OCI-LY7 (cell line): ENCODE results near the gene RPTN. TPM values are rescaled to one million over a fixed set of nuclear protein-coding genes. Genes with fewer than 3 reads are reported as not detected.

Experiments used
- BruUV-seq: library from RNA; stranded (reverse); fragments of 400-500 nt; replicated peaks from 2 replicates; lab custom pipeline; 2021; lab: Mats Ljungman, UMichigan
- CTCF ChIA-PET: fragments of 300-600 bp; sonication (Branson Sonifier 250); formaldehyde crosslinking; loops from one replicate; lab custom pipeline; 2022; ENCODE audit warnings: antibody characterized with exemption; ENCODE audit not compliant: unreplicated experiment; lab: Charles Lee
- POLR2A ChIA-PET: fragments of 300-600 bp; sonication (Branson Sonifier 250); formaldehyde crosslinking; loops from one replicate; lab custom pipeline; 2022; ENCODE audit warnings: antibody characterized with exemption; lab: Charles Lee
- DNase-seq: peaks from one replicate; pipeline ENCODE4 v3.0.0-alpha.2; 2015; ENCODE audit warnings: low spot score
- H2AFZ ChIP-seq: fragments of 200-600 bp; sonication (generic), shearing (Covaris generic); 2 replicates; pipeline ENCODE4 v1.6.1; 2014; ENCODE audit warnings: mild to moderate bottlenecking, antibody characterized with exemption, low read length, moderate library complexity
- H3K27ac ChIP-seq: fragments of 200-600 bp; sonication (generic); 2 replicates; pipeline ENCODE4 v1.5.1; 2014; ENCODE audit warnings: mixed run types, low read depth, mild to moderate bottlenecking, moderate library complexity, low read length, inconsistent platforms; ENCODE audit not compliant: poor library complexity, severe bottlenecking
- H3K36me3 ChIP-seq: fragments of 200-600 bp; sonication (generic); 2 replicates; pipeline ENCODE4 v1.6.1; 2014; ENCODE audit warnings: mild to moderate bottlenecking, antibody characterized with exemption, low read length, moderate library complexity, mixed read lengths; ENCODE audit not compliant: insufficient read depth
- H3K4me1 ChIP-seq: fragments of 200-600 bp; sonication (generic); 2 replicates; pipeline ENCODE4 v1.5.1; 2014; ENCODE audit warnings: mild to moderate bottlenecking, low read length; ENCODE audit not compliant: insufficient read depth, poor library complexity, severe bottlenecking
- H3K4me2 ChIP-seq: fragments of 200-600 bp; sonication (generic); 2 replicates; pipeline ENCODE4 v1.6.1; 2014; ENCODE audit warnings: mild to moderate bottlenecking, low read length
- H3K4me3 ChIP-seq: fragments of 200-600 bp; sonication (generic); 2 replicates; pipeline ENCODE4 v1.5.1; 2014; ENCODE audit warnings: mild to moderate bottlenecking, low read depth, low read length; ENCODE audit not compliant: poor library complexity, severe bottlenecking
- H3K79me2 ChIP-seq: fragments of 200-600 bp; sonication (generic); 2 replicates; pipeline ENCODE4 v1.6.1; 2016; ENCODE audit warnings: low read depth, mild to moderate bottlenecking, low read length, moderate library complexity, mixed read lengths; ENCODE audit not compliant: insufficient read depth
- H3K9me2 ChIP-seq: fragments of 200-600 bp; sonication (generic); 2 replicates; pipeline ENCODE4 v1.6.1; 2016; ENCODE audit warnings: mild to moderate bottlenecking, low read length, mixed read lengths; ENCODE audit not compliant: insufficient read depth
- H3K9me3 ChIP-seq: fragments of 200-600 bp; sonication (generic); 2 replicates; pipeline ENCODE4 v1.6.1; 2014; ENCODE audit warnings: mild to moderate bottlenecking, mixed run types, low read length, mixed read lengths
- H4K20me1 ChIP-seq: fragments of 200-600 bp; sonication (generic); 2 replicates; pipeline ENCODE4 v1.6.1; 2014; ENCODE audit warnings: mild to moderate bottlenecking, antibody characterized with exemption, low read length, moderate library complexity, mixed read lengths; ENCODE audit not compliant: insufficient read depth
- CTCF ChIP-seq: fragments of 200-600 bp; sonication (generic); conservative IDR thresholded peaks from 2 replicates; pipeline ENCODE4 v1.5.1; 2014; ENCODE audit warnings: mild to moderate bottlenecking, antibody characterized with exemption, low read length, moderate library complexity, mixed read lengths
- EZH2phosphoT487 ChIP-seq: fragments of 200-600 bp; sonication (generic); IDR thresholded peaks from 2 replicates; pipeline ENCODE4 v1.6.1; 2018; ENCODE audit warnings: low read depth, borderline replicate concordance, mild to moderate bottlenecking, mixed run types, antibody characterized with exemption, low read length, moderate library complexity, mixed read lengths
- intact Hi-C: fragments of 100-400 bp; cut with micrococcal nuclease; formaldehyde crosslinking; loops from one replicate; pipeline ENCODE4 v1.10.0; 2022; ENCODE audit not compliant: unreplicated experiment
- total RNA-seq, 2 experiments: library from RNA; depleted of rRNA in 1 of 2; stranded (reverse); fragments of >200 nt in 1 of 2; shearing (Covaris generic) in 1 of 2; gene quantifications; 2 replicates each; pipeline ENCODE4 v1.2.3, GENCODE V29; 2014 to 2022

Gene RPTN
- total RNA-seq, 2 experiments from 2014 or later, result not detected

DNA sequence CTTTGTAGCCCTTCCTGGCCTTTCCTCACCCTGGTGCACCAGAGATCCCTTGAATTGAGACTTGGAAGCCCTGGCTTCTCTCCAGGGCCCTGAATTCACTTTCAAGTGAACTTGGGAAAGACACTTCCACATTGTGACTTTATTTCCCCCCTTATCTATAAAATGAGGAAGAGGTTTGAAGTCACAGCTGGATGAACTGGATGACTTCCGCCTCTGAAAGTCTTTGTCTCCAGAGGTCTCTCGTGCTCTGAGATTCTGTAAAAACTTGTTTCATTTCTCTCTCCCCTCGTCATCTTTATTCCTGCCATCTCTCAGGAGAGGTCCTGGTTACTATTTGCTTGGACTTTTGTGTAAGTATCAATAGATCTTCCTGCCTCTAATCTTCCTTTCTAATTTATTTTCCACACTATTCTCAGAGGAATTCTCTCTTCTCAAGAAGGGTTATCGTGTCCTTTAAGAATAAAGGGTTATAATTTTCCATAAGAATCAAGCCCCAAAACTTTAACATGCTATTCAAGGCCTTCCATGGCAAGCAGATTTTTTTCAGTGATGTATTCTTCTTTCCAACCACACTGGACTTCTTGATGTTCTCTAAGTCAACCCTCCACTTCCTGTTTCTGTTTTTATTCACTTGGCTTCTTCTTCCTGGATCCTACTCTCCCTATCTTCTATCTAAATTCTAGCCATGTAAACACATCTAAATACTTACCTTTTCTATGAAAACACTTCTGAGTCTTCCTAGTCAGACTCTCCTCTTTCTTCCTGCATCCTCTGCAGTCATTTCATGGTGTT is 6.5 kb upstream of the RPTN start:
- intact Hi-C loops, result no loop called here
- ChIA-PET CTCF (no interaction called here), POLR2A (interaction anchor here (0.6 kb wide), 1 partner anchor 180 kb away, joined by 3 read pairs; no protein-coding TSS in a partner anchor)
- H4K20me1 ChIP-seq, result no peaks in the 10 kb centered on the region
- no peak overlapping the region for H3K4me3 ChIP-seq
- no peaks in the 10 kb centered on the region for H3K9me2 ChIP-seq
- peak overlapping the region; percentile 31; the same call in 1 of the 2 replicates for H3K4me2 ChIP-seq
- TF ChIP-seq CTCF (no peak), EZH2phosphoT487 (no peak)
- H3K27ac ChIP-seq, result no peak overlapping the region
- H3K79me2 ChIP-seq, result no peaks in the 10 kb centered on the region
- H3K9me3 ChIP-seq, result no peaks in the 10 kb centered on the region
- DNase-seq, result peak; percentile 20
- peak overlapping the region; percentile 43 for H2AFZ ChIP-seq
- H3K36me3 ChIP-seq, result no peaks in the 10 kb centered on the region
- H3K4me1 ChIP-seq, result peaks cover 9% of the 10 kb centered on the region
- BruUV-seq, result no TSS peak

- ChIA-PET CTCF (no interaction called here), POLR2A (no interaction called here)
- no peak for DNase-seq
- Histone ChIP-seq H3K9me3 (no peaks in the 10 kb centered on the region), H3K27ac (no peak overlapping the region), H3K36me3 (no peaks in the 10 kb centered on the region), H3K9me2 (no peaks in the 10 kb centered on the region), H3K4me3 (no peak overlapping the region), H3K79me2 (no peaks in the 10 kb centered on the region), H4K20me1 (no peaks in the 10 kb centered on the region), H2AFZ (peak overlapping the region; percentile 43; the same call in 1 of the 2 replicates), H3K4me2 (no peak overlapping the region), H3K4me1 (peaks cover 9% of the 10 kb centered on the region)
- BruUV-seq, result no TSS peak
- TF ChIP-seq CTCF, result no peak
- intact Hi-C loops, result no loop called here
Observed at GRCh38 chr1:152164517-152165136, 5.6 kb upstream of the RPTN start.
